ENCODE measurements around the gene EXOSC1. TPM values are rescaled to one million over a fixed set of nuclear protein-coding genes. Genes with fewer than 3 reads are reported as not detected.

The EXOSC1 gene
- polyA plus RNA-seq, 1 of the 3 experiments (the other 2 are of a cell fraction), result 49.0 TPM

GRCh38 chr10:97445722-97446639 is at the start of gene EXOSC1, which contains the start of gene ZDHHC16 (continued):
- TF ChIP-seq RAD21 (IDR thresholded peaks at IDR 0.05; ENCODE audit: low read length), result no peak
- peak; percentile 72; the same call in 1 of the 2 replicates for TF ChIP-seq SIN3A (IDR thresholded peaks at IDR 0.05; ENCODE audit: borderline replicate concordance, low read depth, low read length)
- no peak for TF ChIP-seq RFX5 (IDR thresholded peaks at IDR 0.05; ENCODE audit: low read length)
- TF ChIP-seq POLR2AphosphoS5 (IDR thresholded peaks at IDR 0.05; ENCODE audit: low read depth, low read length), result peak; percentile 93
- TF ChIP-seq FOSL2 (IDR thresholded peaks at IDR 0.05; ENCODE audit: borderline replicate concordance, low read depth), result no peak
- TF ChIP-seq JUND (IDR thresholded peaks at IDR 0.05), result no peak
- TF ChIP-seq PBX3 (IDR thresholded peaks at IDR 0.05), result no peak; the same call in 1 of the 2 replicates
- TF ChIP-seq ZBTB33 (IDR thresholded peaks at IDR 0.05; ENCODE audit: borderline replicate concordance, low read depth), result no peak
- TF ChIP-seq MEF2A (IDR thresholded peaks at IDR 0.05; ENCODE audit: borderline replicate concordance, low read depth), result no peak
- peak; percentile 87 for TF ChIP-seq ELF1 (IDR thresholded peaks at IDR 0.05)
- TF ChIP-seq SMC3 (IDR thresholded peaks at IDR 0.05; ENCODE audit: low read depth, low read length), result no peak
- TF ChIP-seq GABPA (IDR thresholded peaks at IDR 0.05; ENCODE audit: low read depth), result peak; percentile 67

GRCh38 chr10:97494863-97495506 is 49.2 kb upstream of the EXOSC1 start:
- Histone ChIP-seq H3K79me2 (ENCODE audit: insufficient read depth) (peaks cover 93% of the 10 kb centered on the region), H3K27me3 (ENCODE audit: insufficient read depth) (no peaks in the 10 kb centered on the region), H3K36me3 (replicated peaks in 1 of 2; ENCODE audit: control insufficient read depth in 1 of 2, insufficient read depth in 2 of 2, low read length in 1 of 2) (peaks cover 0 to 16% of the 10 kb centered on the region in 2 experiments), H3K4me3 (ENCODE audit: low read depth in 2 of 2, low read length in 1 of 2) (no peak overlapping the region), H3K9me2 (no peaks in the 10 kb centered on the region), H3K27ac (ENCODE audit: low read depth in 2 of 2, low read length in 1 of 2) (no peak overlapping the region), H3K9ac (no peak overlapping the region), H2AFZ (ENCODE audit: low read depth) (no peak overlapping the region), H3K4me1 (ENCODE audit: control insufficient read depth in 1 of 2, insufficient read depth in 2 of 2, low read depth in 1 of 2, low read length in 1 of 2) (peaks cover 13 to 19% of the 10 kb centered on the region in 2 experiments; a peak in 3 of 4 replicates), H3F3A (replicated peaks; ENCODE audit: insufficient read depth) (peaks cover 11% of the 10 kb centered on the region), H3K9me3 (no peaks in the 10 kb centered on the region), H4K20me1 (ENCODE audit: insufficient read depth) (peaks cover 73% of the 10 kb centered on the region), H3K4me2 (peak overlapping the region; percentile 51)
- TF ChIP-seq FOSL2 (IDR thresholded peaks at IDR 0.05; ENCODE audit: borderline replicate concordance, low read depth), result no peak
- no peak for TF ChIP-seq USF1 (IDR thresholded peaks at IDR 0.05; ENCODE audit: borderline replicate concordance, low read depth)
- no peak for TF ChIP-seq RXRA (IDR thresholded peaks at IDR 0.05; ENCODE audit: borderline replicate concordance, low read depth)
- no peak for TF ChIP-seq EP300 (IDR thresholded peaks at IDR 0.05; ENCODE audit: borderline replicate concordance in 1 of 2, low read depth in 1 of 2, low read length in 1 of 2)
- no peak for TF ChIP-seq RAD21 (IDR thresholded peaks at IDR 0.05; ENCODE audit: low read length)
- TF ChIP-seq NRF1 (IDR thresholded peaks at IDR 0.05; ENCODE audit: low read depth, low read length), result no peak
- TF ChIP-seq MAX (IDR thresholded peaks at IDR 0.05; ENCODE audit: low read depth), result no peak
- TF ChIP-seq NFIC (IDR thresholded peaks at IDR 0.05; ENCODE audit: borderline replicate concordance), result no peak
- TF ChIP-seq MXI1 (IDR thresholded peaks at IDR 0.05; ENCODE audit: low read depth, low read length), result no peak
- no peak for TF ChIP-seq FOXM1 (IDR thresholded peaks at IDR 0.05; ENCODE audit: low read depth)
- TF ChIP-seq PBX3 (IDR thresholded peaks at IDR 0.05), result no peak
- no peak for TF ChIP-seq TAF1 (IDR thresholded peaks at IDR 0.05; ENCODE audit: borderline replicate concordance, low read depth, low read length)
- no peak for TF ChIP-seq SMC3 (IDR thresholded peaks at IDR 0.05; ENCODE audit: low read depth, low read length)
- TF ChIP-seq GATA2 (CRISPR knock-in tag; IDR thresholded peaks at IDR 0.05), result no peak
- no peak for DNase-seq
- POLR2A ChIA-PET, result no interaction called here
- CTCF ChIA-PET, result interaction anchor here (0.7 to 2.5 kb wide), 4 partner anchors 31 to 86 kb away, joined by 3 to 5 read pairs (median 4); no protein-coding TSS in a partner anchor
- 72% methylated on average over 7 of the region's 7 CpGs for WGBS (ENCODE audit: low lambda C conversion rate)
